ENCODE measurements around the gene ISYNA1. TPM values are rescaled to one million over a fixed set of nuclear protein-coding genes. Genes with fewer than 3 reads are reported as not detected.

ISYNA1 gene
- total RNA-seq, 2 experiments from 2014 or later: 26.7 to 33.5 TPM

GRCh38 chr19:18393836-18394235 lies 44.1 kb downstream of the ISYNA1 start:
- no peak overlapping the region for H3K27ac Mint-ChIP-seq
- no peak overlapping the region for H3K4me3 Mint-ChIP-seq
- H3K4me1 Mint-ChIP-seq (ENCODE audit: low read depth): peaks cover 9% of the 10 kb centered on the region
- H3K9me3 Mint-ChIP-seq (ENCODE audit: insufficient read depth): no peaks in the 10 kb centered on the region
- ATAC-seq: no peak
- H3K36me3 Mint-ChIP-seq (ENCODE audit: low read depth): no peaks in the 10 kb centered on the region
- no peak for DNase-seq
- ChIA-PET CTCF (interaction anchor here (1.1 kb wide), 1 partner anchor 16 kb away, joined by 3 read pairs; no protein-coding TSS in a partner anchor), POLR2A (interaction anchor here (1.7 kb wide), 1 partner anchor 10 kb away, joined by 5 read pairs; no protein-coding TSS in a partner anchor)
- H3K27me3 Mint-ChIP-seq (ENCODE audit: low read depth): peaks cover 35% of the 10 kb centered on the region

- ChIA-PET CTCF (interaction anchor here (1.0 to 8.0 kb wide), 2 partner anchors 19 to 49 kb away, joined by 3 to 122 read pairs; no protein-coding TSS in a partner anchor), POLR2A (interaction anchor here (1.1 to 1.7 kb wide), 2 partner anchors 10 to 19 kb away, joined by 3 to 5 read pairs; no protein-coding TSS in a partner anchor)
- ATAC-seq: no peak
- peaks cover 15% of the 10 kb centered on the region for H3K4me1 Mint-ChIP-seq (ENCODE audit: low read depth)
- H3K9me3 Mint-ChIP-seq (ENCODE audit: insufficient read depth): no peaks in the 10 kb centered on the region
- H3K27me3 Mint-ChIP-seq (ENCODE audit: low read depth): peaks cover 36% of the 10 kb centered on the region
- DNase-seq: no peak
- H3K27ac Mint-ChIP-seq: no peak overlapping the region
- no peaks in the 10 kb centered on the region for H3K36me3 Mint-ChIP-seq (ENCODE audit: low read depth)
- no peak overlapping the region for H3K4me3 Mint-ChIP-seq
Observed at GRCh38 chr19:18392926-18393325, 45.0 kb downstream of the ISYNA1 start.

GRCh38 chr19:18392417-18392816 lies 45.5 kb downstream of the ISYNA1 start:
- H3K27ac Mint-ChIP-seq: no peak overlapping the region
- H3K4me3 Mint-ChIP-seq: no peak overlapping the region
- CTCF ChIA-PET: interaction anchor here (1.0 to 8.0 kb wide), 2 partner anchors 20 to 48 kb away, joined by 3 to 122 read pairs; no protein-coding TSS in a partner anchor
- DNase-seq (no peak), ATAC-seq (no peak)
- peaks cover 15% of the 10 kb centered on the region for H3K4me1 Mint-ChIP-seq (ENCODE audit: low read depth)
- no peaks in the 10 kb centered on the region for H3K9me3 Mint-ChIP-seq (ENCODE audit: insufficient read depth)
- H3K27me3 Mint-ChIP-seq (ENCODE audit: low read depth): peaks cover 36% of the 10 kb centered on the region
- POLR2A ChIA-PET: interaction anchor here (0.8 to 1.7 kb wide), 3 partner anchors 9 to 111 kb away, joined by 3 to 5 read pairs (median 3); no protein-coding TSS in a partner anchor
- H3K36me3 Mint-ChIP-seq (ENCODE audit: low read depth): no peaks in the 10 kb centered on the region

- POLR2A ChIA-PET: interaction anchor here (0.5 to 0.8 kb wide), 2 partner anchors 31 to 110 kb away, joined by 3 read pairs; no protein-coding TSS in a partner anchor
- CTCF ChIA-PET: interaction anchor here (5.5 to 8.0 kb wide), 2 partner anchors 20 to 114 kb away, joined by 55 to 122 read pairs; partner anchors contain the start of gene IQCN
- ATAC-seq (no peak), DNase-seq (no peak)
- H3K9me3 Mint-ChIP-seq (ENCODE audit: insufficient read depth): no peaks in the 10 kb centered on the region
- H3K4me1 Mint-ChIP-seq (ENCODE audit: low read depth): peaks cover 18% of the 10 kb centered on the region
- H3K36me3 Mint-ChIP-seq (ENCODE audit: low read depth): no peaks in the 10 kb centered on the region
- H3K27ac Mint-ChIP-seq: no peak overlapping the region
- no peak overlapping the region for H3K4me3 Mint-ChIP-seq
- peaks cover 38% of the 10 kb centered on the region for H3K27me3 Mint-ChIP-seq (ENCODE audit: low read depth)
Observed at GRCh38 chr19:18391509-18392075, 46.3 kb downstream of the ISYNA1 start.

DNA sequence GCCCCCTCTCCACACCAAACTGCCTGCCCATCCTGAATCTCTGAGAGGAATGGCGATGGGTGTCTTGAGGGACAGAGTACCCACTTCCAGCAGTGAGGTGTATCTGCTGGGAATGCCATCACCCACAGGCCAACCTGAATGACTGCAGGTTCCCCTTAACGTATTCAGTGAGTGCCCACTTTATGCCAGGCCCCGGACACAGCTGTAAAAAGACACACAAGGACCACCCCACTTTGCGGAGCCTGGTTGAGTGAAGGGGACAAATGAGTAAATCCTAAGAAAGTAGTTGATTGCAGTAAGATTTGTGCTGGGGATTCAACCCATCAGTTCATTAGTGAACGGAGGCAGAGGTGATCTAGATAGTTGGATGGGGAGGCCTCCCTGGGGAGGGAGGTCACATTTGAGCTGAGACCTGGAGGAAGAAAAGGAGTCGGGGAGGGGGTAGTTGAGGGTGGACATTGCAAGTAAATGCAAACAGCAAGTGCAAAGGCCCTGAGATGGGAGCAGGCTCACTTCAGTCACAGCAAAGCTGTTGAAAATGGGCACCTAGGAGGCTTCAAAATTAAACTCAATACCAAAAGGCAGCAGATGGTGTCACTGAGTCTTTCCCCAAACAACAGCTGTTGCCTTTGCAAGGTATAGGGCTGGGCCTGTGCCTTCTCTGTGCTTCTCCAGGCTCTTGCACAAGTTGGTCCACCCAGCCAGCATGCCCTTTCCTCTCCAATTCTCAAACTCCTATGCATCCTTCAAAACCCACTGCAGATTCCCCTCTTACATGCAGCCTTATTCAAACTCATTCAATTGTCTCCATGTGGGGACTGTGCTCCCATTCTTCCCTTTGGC lies 47.6 kb downstream of the ISYNA1 start:
- POLR2A ChIA-PET: interaction anchor here (0.6 to 0.8 kb wide), 2 partner anchors 23 to 170 kb away, joined by 3 to 4 read pairs; no protein-coding TSS in a partner anchor
- CTCF ChIA-PET: interaction anchor here (0.6 to 8.0 kb wide), 9 partner anchors 10 to 113 kb away, joined by 3 to 122 read pairs (median 17); partner anchors contain the start of gene IQCN
- ATAC-seq (no peak), DNase-seq (no peak)
- H3K27ac Mint-ChIP-seq: no peak overlapping the region
- H3K4me3 Mint-ChIP-seq: no peak overlapping the region
- peaks cover 18% of the 10 kb centered on the region for H3K4me1 Mint-ChIP-seq (ENCODE audit: low read depth)
- H3K36me3 Mint-ChIP-seq (ENCODE audit: low read depth): no peaks in the 10 kb centered on the region
- no peaks in the 10 kb centered on the region for H3K9me3 Mint-ChIP-seq (ENCODE audit: insufficient read depth)
- peaks cover 45% of the 10 kb centered on the region for H3K27me3 Mint-ChIP-seq (ENCODE audit: low read depth)

GRCh38 chr19:18389726-18390064 lies 48.2 kb downstream of the ISYNA1 start:
- H3K27ac Mint-ChIP-seq: no peak overlapping the region
- ATAC-seq: no peak
- ChIA-PET CTCF (interaction anchor here (0.7 to 8.0 kb wide), 13 partner anchors 9 to 112 kb away, joined by 3 to 122 read pairs (median 9); partner anchors contain the start of genes IQCN and SSBP4), POLR2A (interaction anchor here (0.6 to 1.6 kb wide), 4 partner anchors 24 to 170 kb away, joined by 3 to 4 read pairs (median 3); partner anchors contain the start of gene JUND)
- H3K4me1 Mint-ChIP-seq (ENCODE audit: low read depth): peaks cover 18% of the 10 kb centered on the region
- peaks cover 46% of the 10 kb centered on the region for H3K27me3 Mint-ChIP-seq (ENCODE audit: low read depth)
- no peaks in the 10 kb centered on the region for H3K36me3 Mint-ChIP-seq (ENCODE audit: low read depth)
- no peak overlapping the region for H3K4me3 Mint-ChIP-seq
- no peak for DNase-seq
- no peaks in the 10 kb centered on the region for H3K9me3 Mint-ChIP-seq (ENCODE audit: insufficient read depth)

GRCh38 chr19:18388960-18389725 lies 48.8 kb downstream of the ISYNA1 start:
- no peaks in the 10 kb centered on the region for H3K9me3 Mint-ChIP-seq (ENCODE audit: insufficient read depth)
- H3K4me3 Mint-ChIP-seq: no peak overlapping the region
- H3K27ac Mint-ChIP-seq: no peak overlapping the region
- ChIA-PET CTCF (interaction anchor here (0.6 to 8.0 kb wide), 28 partner anchors 9 to 180 kb away, joined by 3 to 122 read pairs (median 8); partner anchors contain the start of genes IQCN, LRRC25, LSM4 and SSBP4), POLR2A (interaction anchor here (0.8 to 1.8 kb wide), 6 partner anchors 25 to 132 kb away, joined by 3 to 5 read pairs (median 3); partner anchors contain the start of gene JUND)
- no peaks in the 10 kb centered on the region for H3K36me3 Mint-ChIP-seq (ENCODE audit: low read depth)
- no peak for ATAC-seq
- H3K4me1 Mint-ChIP-seq (ENCODE audit: low read depth): peaks cover 18% of the 10 kb centered on the region
- DNase-seq: no peak
- H3K27me3 Mint-ChIP-seq (ENCODE audit: low read depth): peaks cover 48% of the 10 kb centered on the region

DNA sequence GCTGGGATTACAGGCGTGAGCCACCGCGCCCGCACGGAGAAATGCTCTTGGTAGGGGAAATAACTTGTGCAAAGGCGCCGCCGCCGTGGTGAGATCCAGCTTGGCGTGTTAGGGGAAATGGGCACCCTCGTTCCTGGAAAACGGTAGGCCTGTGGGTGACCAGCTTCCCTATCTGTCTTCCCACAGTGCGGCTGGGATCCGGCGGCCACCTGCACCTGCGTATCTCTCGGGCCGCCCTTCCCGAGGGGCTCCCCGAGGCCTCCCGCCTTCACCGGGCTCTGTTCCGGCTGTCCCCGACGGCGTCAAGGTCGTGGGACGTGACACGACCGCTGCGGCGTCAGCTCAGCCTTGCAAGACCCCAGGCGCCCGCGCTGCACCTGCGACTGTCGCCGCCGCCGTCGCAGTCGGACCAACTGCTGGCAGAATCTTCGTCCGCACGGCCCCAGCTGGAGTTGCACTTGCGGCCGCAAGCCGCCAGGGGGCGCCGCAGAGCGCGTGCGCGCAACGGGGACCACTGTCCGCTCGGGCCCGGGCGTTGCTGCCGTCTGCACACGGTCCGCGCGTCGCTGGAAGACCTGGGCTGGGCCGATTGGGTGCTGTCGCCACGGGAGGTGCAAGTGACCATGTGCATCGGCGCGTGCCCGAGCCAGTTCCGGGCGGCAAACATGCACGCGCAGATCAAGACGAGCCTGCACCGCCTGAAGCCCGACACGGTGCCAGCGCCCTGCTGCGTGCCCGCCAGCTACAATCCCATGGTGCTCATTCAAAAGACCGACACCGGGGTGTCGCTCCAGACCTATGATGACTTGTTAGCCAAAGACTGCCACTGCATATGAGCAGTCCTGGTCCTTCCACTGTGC lies 49.6 kb downstream of the ISYNA1 start:
- DNase-seq (peak; percentile 83), ATAC-seq (peak; percentile 90)
- Mint-ChIP-seq H3K9me3 (ENCODE audit: insufficient read depth) (no peaks in the 10 kb centered on the region), H3K27me3 (ENCODE audit: low read depth) (peaks cover 46% of the 10 kb centered on the region), H3K4me3 (peak overlapping the region; percentile 58), H3K27ac (no peak overlapping the region), H3K4me1 (ENCODE audit: low read depth) (peaks cover 18% of the 10 kb centered on the region), H3K36me3 (ENCODE audit: low read depth) (no peaks in the 10 kb centered on the region)
- ChIA-PET POLR2A (interaction anchor here (0.9 to 1.8 kb wide), 6 partner anchors 23 to 133 kb away, joined by 3 to 5 read pairs (median 4); partner anchors contain the start of gene JUND), CTCF (interaction anchor here (0.6 to 8.0 kb wide), 42 partner anchors 8 to 208 kb away, joined by 3 to 122 read pairs (median 5); partner anchors contain the start of genes IQCN, LRRC25, LSM4 and SSBP4)

GRCh38 chr19:18386543-18387271 lies 51.2 kb downstream of the ISYNA1 start:
- H3K4me1 Mint-ChIP-seq (ENCODE audit: low read depth): peaks cover 14% of the 10 kb centered on the region
- peaks cover 43% of the 10 kb centered on the region for H3K27me3 Mint-ChIP-seq (ENCODE audit: low read depth)
- POLR2A ChIA-PET: no interaction called here
- no peak overlapping the region for H3K27ac Mint-ChIP-seq
- H3K4me3 Mint-ChIP-seq: no peak overlapping the region
- CTCF ChIA-PET: interaction anchor here (1.9 to 8.0 kb wide), 4 partner anchors 13 to 109 kb away, joined by 8 to 122 read pairs (median 35); partner anchors contain the start of gene IQCN
- H3K36me3 Mint-ChIP-seq (ENCODE audit: low read depth): no peaks in the 10 kb centered on the region
- H3K9me3 Mint-ChIP-seq (ENCODE audit: insufficient read depth): no peaks in the 10 kb centered on the region
- ATAC-seq (no peak), DNase-seq (no peak)
